A673 (cell line): ENCODE measurements around the gene CUTA. TPM values are rescaled to one million over a fixed set of nuclear protein-coding genes. Genes with fewer than 3 reads are reported as not detected.

ENCODE experiments used
- BruUV-seq: library from RNA; stranded (reverse); fragments of 400-500 nt; replicated peaks from 2 replicates; lab custom pipeline; 2021; lab: Mats Ljungman, UMichigan
- CTCF ChIA-PET: fragments of 300-600 bp; sonication (Branson Sonifier 250); formaldehyde crosslinking; loops from one replicate; lab custom pipeline; 2022; ENCODE audit warnings: antibody characterized with exemption; lab: Charles Lee
- POLR2A ChIA-PET: fragments of 300-600 bp; sonication (Branson Sonifier 250); formaldehyde crosslinking; loops from one replicate; lab custom pipeline; 2022; ENCODE audit warnings: antibody characterized with exemption; ENCODE audit not compliant: low non-redundant PET; lab: Charles Lee
- DNase-seq: peaks from one replicate; pipeline ENCODE4 v3.0.0-alpha.2; 2015; ENCODE audit warnings: low spot score
- H3K27ac ChIP-seq: fragments of 200-600 bp; sonication (generic); 2 replicates; pipeline ENCODE4 v1.5.1; 2016; ENCODE audit warnings: mixed run types, low read depth, mild to moderate bottlenecking, mixed read lengths, antibody characterized with exemption, low read length; ENCODE audit not compliant: poor library complexity, severe bottlenecking
- H3K27me3 ChIP-seq: fragments of 200-600 bp; sonication (generic); replicated peaks from 2 replicates; pipeline ENCODE4 v1.6.1; 2017; ENCODE audit warnings: mixed run types, low read depth, mild to moderate bottlenecking, mixed read lengths, antibody characterized with exemption, low read length; ENCODE audit not compliant: insufficient read depth, poor library complexity
- H3K36me3 ChIP-seq: fragments of 200-600 bp; sonication (generic); 2 replicates; pipeline ENCODE4 v1.6.1; 2016; ENCODE audit warnings: mixed run types, mild to moderate bottlenecking, mixed read lengths, antibody characterized with exemption, low read length; ENCODE audit not compliant: insufficient read depth, poor library complexity, severe bottlenecking
- H3K4me1 ChIP-seq: fragments of 200-600 bp; sonication (generic); 2 replicates; pipeline ENCODE4 v1.6.1; 2017; ENCODE audit warnings: mixed run types, mild to moderate bottlenecking, mixed read lengths, antibody characterized with exemption, low read length; ENCODE audit not compliant: insufficient read depth, poor library complexity, severe bottlenecking
- H3K4me3 ChIP-seq: fragments of 200-600 bp; sonication (generic); 2 replicates; pipeline ENCODE4 v1.5.1; 2016; ENCODE audit warnings: low read depth, mixed run types, mild to moderate bottlenecking, mixed read lengths, low read length; ENCODE audit not compliant: poor library complexity, severe bottlenecking
- H3K9me3 ChIP-seq: fragments of 200-600 bp; sonication (generic); 2 replicates; pipeline ENCODE4 v1.6.1; 2016; ENCODE audit warnings: mixed run types, low read depth, mild to moderate bottlenecking, mixed read lengths, antibody characterized with exemption, low read length; ENCODE audit not compliant: poor library complexity, severe bottlenecking
- CTCF ChIP-seq: fragments of 300-800, 200-600 bp; sonication (generic); conservative IDR thresholded peaks from 2 replicates; pipeline ENCODE4 v1.5.1; 2017; ENCODE audit warnings: low read depth, mild to moderate bottlenecking, antibody characterized with exemption, low read length, moderate library complexity, mixed read lengths
- EZH2 ChIP-seq: fragments of 200-600 bp; sonication (generic); IDR thresholded peaks from 2 replicates; pipeline ENCODE4 v1.6.1; 2017; ENCODE audit warnings: borderline replicate concordance, low read depth, mild to moderate bottlenecking, mixed read lengths, antibody characterized with exemption, low read length; ENCODE audit not compliant: poor library complexity, severe bottlenecking
- intact Hi-C: fragments of 100-400 bp; cut with micrococcal nuclease; formaldehyde crosslinking; loops from one replicate; pipeline ENCODE4 v1.10.0; 2022; ENCODE audit not compliant: unreplicated experiment
- total RNA-seq: library from RNA; stranded (reverse); gene quantifications from 2 replicates; pipeline ENCODE4 v1.2.3, GENCODE V29; 2021

CUTA gene
- total RNA-seq, 1 experiment from 2014 or later, result 221 TPM

DNA sequence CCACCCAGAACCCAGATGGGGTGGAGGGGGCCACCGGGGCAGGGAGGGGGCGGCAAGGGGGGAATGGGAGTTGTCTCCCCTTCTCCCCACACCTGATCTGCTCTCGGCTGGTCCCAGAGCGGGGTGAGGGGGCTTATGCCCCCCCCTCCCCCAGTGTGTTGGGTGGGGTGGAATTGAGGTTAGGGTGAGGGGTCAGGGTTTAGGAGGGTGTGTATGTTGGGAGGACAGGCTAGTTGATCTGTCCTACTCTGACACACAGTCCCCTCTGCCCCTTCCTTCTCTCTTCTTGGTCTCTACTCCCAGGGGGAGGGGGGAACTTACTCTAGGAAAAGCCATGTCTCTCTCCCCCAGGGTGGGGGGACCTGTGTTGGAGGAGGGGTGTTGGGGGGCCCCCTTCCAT is 34.6 kb upstream of the CUTA start:
- intact Hi-C loops, result no loop called here
- peaks cover 17% of the 10 kb centered on the region for H3K4me1 ChIP-seq
- no peak overlapping the region for H3K4me3 ChIP-seq
- H3K27me3 ChIP-seq, result no peaks in the 10 kb centered on the region
- BruUV-seq, result no TSS peak
- no peak for DNase-seq
- no peak overlapping the region for H3K27ac ChIP-seq
- ChIA-PET POLR2A (no interaction called here), CTCF (no interaction called here)
- TF ChIP-seq EZH2 (no peak), CTCF (no peak)
- H3K36me3 ChIP-seq, result peaks cover 29% of the 10 kb centered on the region
- no peaks in the 10 kb centered on the region for H3K9me3 ChIP-seq

- no peak overlapping the region for H3K27ac ChIP-seq
- no TSS peak for BruUV-seq
- intact Hi-C loops, result no loop called here
- no peak overlapping the region for H3K4me3 ChIP-seq
- TF ChIP-seq EZH2 (no peak), CTCF (no peak)
- CTCF ChIA-PET, result no interaction called here
- peaks cover 29% of the 10 kb centered on the region for H3K36me3 ChIP-seq
- no peaks in the 10 kb centered on the region for H3K27me3 ChIP-seq
- peaks cover 17% of the 10 kb centered on the region for H3K4me1 ChIP-seq
- POLR2A ChIA-PET, result no interaction called here
- H3K9me3 ChIP-seq, result no peaks in the 10 kb centered on the region
- no peak for DNase-seq
Observed at GRCh38 chr6:33451606-33452005, 33.7 kb upstream of the CUTA start.

GRCh38 chr6:33450434-33450833 is 32.5 kb upstream of the CUTA start:
- intact Hi-C loops, result no loop called here
- peaks cover 23% of the 10 kb centered on the region for H3K36me3 ChIP-seq
- TF ChIP-seq CTCF, result no peak

More at GRCh38 chr6:33450434-33450833, 32.5 kb upstream of the CUTA start:
- ChIA-PET CTCF (no interaction called here), POLR2A (interaction anchor here (0.6 kb wide), 1 partner anchor 11 kb away, joined by 3 read pairs; no protein-coding TSS in a partner anchor)
- H3K27ac ChIP-seq, result peak overlapping the region; percentile 13
- no peaks in the 10 kb centered on the region for H3K27me3 ChIP-seq
- H3K4me1 ChIP-seq, result peaks cover 15% of the 10 kb centered on the region
- no TSS peak for BruUV-seq
- no peaks in the 10 kb centered on the region for H3K9me3 ChIP-seq
- no peak overlapping the region for H3K4me3 ChIP-seq
- DNase-seq, result no peak
